Chondrocyte (in vitro differentiated cells): ENCODE data around the gene SBF2. TPM values are rescaled to one million over a fixed set of nuclear protein-coding genes. Genes with fewer than 3 reads are reported as not detected.
A peak's percentile ranks its signal among the peaks of the same experiment; 100 is the strongest.

Experiments
- DNase-seq: peaks from one replicate; pipeline ENCODE4 v3.0.0; 2021; ENCODE audit warnings: mixed read lengths, low spot score
- H3K27ac Mint-ChIP-seq: one replicate; pipeline ENCODE4 v1.8.0; 2021; ENCODE audit warnings: mild to moderate bottlenecking, moderate library complexity, mixed read lengths; ENCODE audit not compliant: unreplicated experiment
- H3K27me3 Mint-ChIP-seq: 2 replicates; pipeline ENCODE4 v1.8.0; 2021; ENCODE audit warnings: low read depth, mixed read lengths
- H3K36me3 Mint-ChIP-seq: 2 replicates; pipeline ENCODE4 v1.8.0; 2021; ENCODE audit warnings: low read depth, mixed read lengths
- H3K4me1 Mint-ChIP-seq: 2 replicates; pipeline ENCODE4 v1.8.0; 2021; ENCODE audit warnings: low read depth, mild to moderate bottlenecking, mixed read lengths
- H3K4me3 Mint-ChIP-seq: one replicate; pipeline ENCODE4 v1.8.0; 2021; ENCODE audit warnings: mild to moderate bottlenecking, moderate library complexity, mixed read lengths; ENCODE audit not compliant: unreplicated experiment
- H3K9me3 Mint-ChIP-seq: 2 replicates; pipeline ENCODE4 v1.8.0; 2021; ENCODE audit warnings: low read depth, mixed read lengths
- CTCF ChIP-seq: fragments of 200-600 bp; sonication (generic); IDR thresholded peaks from 2 replicates; pipeline ENCODE4 v1.5.0; 2021; ENCODE audit warnings: antibody characterized with exemption, mild to moderate bottlenecking, moderate library complexity
- total RNA-seq: library from RNA; stranded (reverse); gene quantifications from 3 replicates; pipeline ENCODE4 v1.2.1, GENCODE V29; 2021

SBF2 gene
- total RNA-seq, 1 donor from 2014 or later, result 44.5 TPM

GRCh38 chr11:9880657-9881056, 413.4 kb downstream of the SBF2 start:
- Mint-ChIP-seq H3K9me3 (no peaks in the 10 kb centered on the region), H3K27me3 (no peaks in the 10 kb centered on the region), H3K4me1 (peaks cover 15% of the 10 kb centered on the region), H3K27ac (peak overlapping the region; percentile 29), H3K36me3 (peaks cover 9% of the 10 kb centered on the region), H3K4me3 (no peak overlapping the region)
- TF ChIP-seq CTCF, result no peak
- no peak for DNase-seq

GRCh38 chr11:9878936-9879335, 415.1 kb downstream of the SBF2 start:
- no peak for DNase-seq
- no peak for TF ChIP-seq CTCF
- Mint-ChIP-seq H3K9me3 (no peaks in the 10 kb centered on the region), H3K27ac (no peak overlapping the region), H3K4me1 (peaks cover 15% of the 10 kb centered on the region), H3K27me3 (no peaks in the 10 kb centered on the region), H3K4me3 (no peak overlapping the region), H3K36me3 (peaks cover 9% of the 10 kb centered on the region)

GRCh38 chr11:9876331-9876730, 417.7 kb downstream of the SBF2 start:
- TF ChIP-seq CTCF, result no peak
- Mint-ChIP-seq H3K4me3 (no peak overlapping the region), H3K27me3 (no peaks in the 10 kb centered on the region), H3K9me3 (peaks cover 8% of the 10 kb centered on the region), H3K4me1 (peaks cover 11% of the 10 kb centered on the region), H3K36me3 (peaks cover 11% of the 10 kb centered on the region), H3K27ac (no peak overlapping the region)
- no peak for DNase-seq

- no peak for DNase-seq
- H3K27ac Mint-ChIP-seq, result no peak overlapping the region
Measured at GRCh38 chr11:9875862-9876261, 418.2 kb downstream of the SBF2 start.

GRCh38 chr11:9875399-9875798, 418.6 kb downstream of the SBF2 start:
- Mint-ChIP-seq H3K9me3 (peaks cover 13% of the 10 kb centered on the region), H3K27ac (no peak overlapping the region), H3K36me3 (peaks cover 15% of the 10 kb centered on the region), H3K27me3 (no peaks in the 10 kb centered on the region), H3K4me3 (no peak overlapping the region), H3K4me1 (peaks cover 4% of the 10 kb centered on the region)
- no peak for TF ChIP-seq CTCF
- no peak for DNase-seq

More at GRCh38 chr11:9875862-9876261, 418.2 kb downstream of the SBF2 start:
- no peak for TF ChIP-seq CTCF
- Mint-ChIP-seq H3K4me3 (no peak overlapping the region), H3K4me1 (peaks cover 9% of the 10 kb centered on the region), H3K27me3 (no peaks in the 10 kb centered on the region), H3K9me3 (peaks cover 11% of the 10 kb centered on the region), H3K36me3 (peaks cover 14% of the 10 kb centered on the region)
